Thoracic aorta (tissue), 2 donors: ENCODE data around the gene NAAA. TPM values are rescaled to one million over a fixed set of nuclear protein-coding genes. Genes with fewer than 3 reads are reported as not detected.
"Not testable (repeated sequence)": the region's sequence is repeated elsewhere in the genome, so short reads cannot be mapped to it uniquely, and the experiment has no call there.

Experiments used
- ATAC-seq: fragments of 150-250 bp; one replicate; pipeline ENCODE4 v1.8.0; 2017; ENCODE audit warnings: low read depth; ENCODE audit not compliant: insufficient number of reproducible peaks, low FRiP score
- DNase-seq: peaks from one replicate; pipeline ENCODE4 v3.0.0-alpha.2; 2020; ENCODE audit warnings: low spot score
- H3K27ac ChIP-seq, 2 donors: fragments of 200-600 bp; sonication (generic); 1 replicate in 1 of 2; 2 replicates in 1 of 2; pipeline ENCODE4 v1.5.1; 2016; ENCODE audit warnings: mild to moderate bottlenecking in 2 of 2, moderate library complexity in 2 of 2
- H3K27me3 ChIP-seq: fragments of 200-600 bp; sonication (generic); replicated peaks from 2 replicates; pipeline ENCODE4 v1.6.0; 2016; ENCODE audit warnings: mild to moderate bottlenecking; ENCODE audit not compliant: insufficient read depth
- H3K36me3 ChIP-seq: fragments of 200-600 bp; sonication (generic); one replicate; pipeline ENCODE4 v1.5.1; 2016
- H3K4me1 ChIP-seq, 2 donors: fragments of 200-600 bp; sonication (generic); 1 replicate in 1 of 2; 2 replicates in 1 of 2; pipeline versions ENCODE4 v1.5.1 to v1.6.0; 2016; ENCODE audit warnings: low read depth in 2 of 2, mild to moderate bottlenecking in 1 of 2; ENCODE audit not compliant: control insufficient read depth in 1 of 2
- H3K4me3 ChIP-seq: fragments of 200-600 bp; sonication (generic); 2 replicates; pipeline ENCODE4 v1.5.1; 2016; ENCODE audit warnings: mild to moderate bottlenecking
- H3K9me3 ChIP-seq: fragments of 200-600 bp; sonication (generic); 2 replicates; pipeline ENCODE4 v1.5.1; 2016
- total RNA-seq, 2 donors: library from RNA; depleted of rRNA; stranded (reverse); fragments of >200 nt; gene quantifications; one replicate each; pipeline versions ENCODE4 v1.1.0 to v1.2.3, GENCODE V29; 2016
- TF ChIP-seq, protein P1 (sequence below): fragments of 200-600 bp; sonication (generic); IDR thresholded peaks from one replicate; pipeline ENCODE4 v1.5.1; 2019; ENCODE audit warnings: antibody characterized with exemption

The NAAA gene
- total RNA-seq, 2 donors from 2014 or later = 142 to 152 TPM

- no peak overlapping the region for H3K27ac ChIP-seq
- H3K27me3 ChIP-seq = no peaks in the 10 kb centered on the region
- ATAC-seq (no peak), DNase-seq (no peak)
- H3K9me3 ChIP-seq = no peaks in the 10 kb centered on the region
- H3K4me1 ChIP-seq = no peaks in the 10 kb centered on the region
- no peak overlapping the region for H3K4me3 ChIP-seq
- H3K36me3 ChIP-seq = peaks cover 64% of the 10 kb centered on the region
- TF ChIP-seq, protein P1, sequence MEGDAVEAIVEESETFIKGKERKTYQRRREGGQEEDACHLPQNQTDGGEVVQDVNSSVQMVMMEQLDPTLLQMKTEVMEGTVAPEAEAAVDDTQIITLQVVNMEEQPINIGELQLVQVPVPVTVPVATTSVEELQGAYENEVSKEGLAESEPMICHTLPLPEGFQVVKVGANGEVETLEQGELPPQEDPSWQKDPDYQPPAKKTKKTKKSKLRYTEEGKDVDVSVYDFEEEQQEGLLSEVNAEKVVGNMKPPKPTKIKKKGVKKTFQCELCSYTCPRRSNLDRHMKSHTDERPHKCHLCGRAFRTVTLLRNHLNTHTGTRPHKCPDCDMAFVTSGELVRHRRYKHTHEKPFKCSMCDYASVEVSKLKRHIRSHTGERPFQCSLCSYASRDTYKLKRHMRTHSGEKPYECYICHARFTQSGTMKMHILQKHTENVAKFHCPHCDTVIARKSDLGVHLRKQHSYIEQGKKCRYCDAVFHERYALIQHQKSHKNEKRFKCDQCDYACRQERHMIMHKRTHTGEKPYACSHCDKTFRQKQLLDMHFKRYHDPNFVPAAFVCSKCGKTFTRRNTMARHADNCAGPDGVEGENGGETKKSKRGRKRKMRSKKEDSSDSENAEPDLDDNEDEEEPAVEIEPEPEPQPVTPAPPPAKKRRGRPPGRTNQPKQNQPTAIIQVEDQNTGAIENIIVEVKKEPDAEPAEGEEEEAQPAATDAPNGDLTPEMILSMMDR = no peak
These were observed 33.0 kb upstream of the NAAA start for GRCh38 chr4:75973766-75974165.

DNA sequence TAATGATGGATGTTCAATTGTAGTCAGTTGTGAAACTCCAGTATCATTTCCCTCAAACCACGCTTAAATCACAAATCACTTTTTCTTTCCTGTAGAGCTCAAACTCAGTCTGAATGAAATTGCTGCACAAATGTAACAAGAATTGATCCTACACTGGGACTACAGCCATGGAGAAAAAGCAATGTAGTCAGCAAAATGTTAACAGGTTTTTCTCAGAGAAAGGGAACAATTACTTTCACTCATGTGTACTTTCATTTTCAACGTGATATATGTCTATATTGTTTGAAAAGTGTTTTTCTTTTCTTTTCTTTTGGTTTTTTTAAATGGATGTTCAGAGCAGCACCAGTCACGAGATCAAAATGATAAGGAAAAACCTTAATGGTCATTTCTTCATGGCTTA lies 27.3 kb upstream of the NAAA start:
- no peaks in the 10 kb centered on the region for H3K27me3 ChIP-seq

DNA sequence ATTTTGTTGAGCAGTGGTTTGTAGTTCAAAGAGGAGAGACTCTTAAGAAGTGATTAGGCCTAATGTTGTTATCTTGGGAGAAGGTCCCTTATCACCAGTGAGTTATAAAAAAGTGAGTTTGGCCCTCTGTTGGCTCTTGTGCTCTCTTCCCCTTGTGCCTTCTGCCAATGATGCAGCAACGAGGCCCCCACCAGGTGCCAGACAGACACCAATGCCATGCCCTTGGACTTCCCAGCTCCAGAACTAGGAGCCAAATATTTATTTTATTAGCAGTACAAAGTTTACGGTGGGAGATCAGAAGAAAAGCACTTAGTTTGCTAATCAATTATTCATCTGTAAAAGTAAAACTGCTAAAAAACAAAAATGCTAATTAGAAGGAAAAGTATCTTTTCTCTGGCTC lies 22.7 kb upstream of the NAAA start:
- H3K9me3 ChIP-seq = no peaks in the 10 kb centered on the region
- no peaks in the 10 kb centered on the region for H3K27me3 ChIP-seq
- no peak overlapping the region for H3K27ac ChIP-seq
- H3K4me1 ChIP-seq = no peaks in the 10 kb centered on the region
- H3K36me3 ChIP-seq = peaks cover 71% of the 10 kb centered on the region
- ATAC-seq = no peak
- TF ChIP-seq, protein P1 = no peak
- no peak overlapping the region for H3K4me3 ChIP-seq
- DNase-seq = no peak

More for the DNA sequence above, 27.3 kb upstream of the NAAA start:
- Histone ChIP-seq H3K9me3 (no peaks in the 10 kb centered on the region), H3K4me3 (no peak overlapping the region), H3K4me1 (no peaks in the 10 kb centered on the region), H3K27ac (no peak overlapping the region), H3K36me3 (peaks cover 79% of the 10 kb centered on the region)
- DNase-seq (no peak), ATAC-seq (no peak)
- TF ChIP-seq, protein P1 = no peak

DNA sequence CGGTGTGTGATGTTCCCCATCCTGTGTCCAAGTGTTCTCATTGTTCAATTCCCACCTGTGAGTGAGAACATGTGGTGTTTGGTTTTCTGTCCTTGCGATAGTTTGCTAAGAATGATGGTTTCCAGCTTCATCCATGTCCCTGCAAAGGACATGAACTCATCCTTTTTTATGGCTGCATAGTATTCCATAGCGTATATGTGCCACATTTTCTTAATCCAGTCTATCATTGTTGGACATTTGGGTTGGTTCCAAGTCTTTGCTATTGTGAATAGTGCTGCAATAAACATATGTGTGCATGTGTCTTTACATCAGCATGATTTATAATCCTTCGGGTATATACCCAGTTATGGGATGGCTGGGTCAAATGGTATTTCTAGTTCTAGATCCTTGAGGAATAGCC lies 21.3 kb upstream of the NAAA start:
- not testable (repeated sequence) for H3K27ac ChIP-seq, H3K4me1 ChIP-seq, H3K27me3 ChIP-seq, DNase-seq, H3K9me3 ChIP-seq, H3K4me3 ChIP-seq, ATAC-seq
- H3K36me3 ChIP-seq = peaks cover 68% of the 10 kb centered on the region

- not testable (repeated sequence) for DNase-seq, ATAC-seq, H3K27ac ChIP-seq, H3K4me3 ChIP-seq, H3K9me3 ChIP-seq, H3K27me3 ChIP-seq, H3K4me1 ChIP-seq
- peaks cover 64% of the 10 kb centered on the region for H3K36me3 ChIP-seq
These were observed 17.7 kb upstream of the NAAA start for GRCh38 chr4:75958546-75958945.

GRCh38 chr4:75954811-75955210 lies 14.0 kb upstream of the NAAA start:
- H3K36me3 ChIP-seq = peaks cover 62% of the 10 kb centered on the region
- not testable (repeated sequence) for H3K9me3 ChIP-seq, DNase-seq, ATAC-seq, H3K4me3 ChIP-seq, H3K27ac ChIP-seq, H3K4me1 ChIP-seq, H3K27me3 ChIP-seq

DNA sequence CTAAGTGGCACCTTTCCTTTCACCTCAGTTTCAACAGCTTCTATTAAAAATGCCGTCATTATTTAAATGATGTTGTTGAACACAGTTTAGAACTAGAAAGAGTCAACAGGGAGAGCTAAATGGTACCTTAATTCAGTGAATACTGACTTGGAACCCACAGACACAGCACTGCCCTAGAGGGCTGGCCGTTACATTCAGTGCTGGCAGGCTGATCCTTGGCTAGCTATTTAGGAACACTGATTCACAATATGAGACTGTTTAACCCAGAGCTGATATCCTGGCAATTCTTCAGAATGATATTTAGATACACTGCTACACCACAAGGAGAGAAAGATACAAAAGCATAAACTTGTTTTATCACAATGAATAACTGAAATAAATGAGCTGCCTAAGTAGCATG lies 12.7 kb upstream of the NAAA start:
- Histone ChIP-seq H3K4me1 (no peaks in the 10 kb centered on the region), H3K36me3 (peaks cover 52% of the 10 kb centered on the region), H3K27ac (no peak overlapping the region), H3K27me3 (no peaks in the 10 kb centered on the region), H3K9me3 (no peaks in the 10 kb centered on the region), H3K4me3 (no peak overlapping the region)
- DNase-seq = no peak
- ATAC-seq = no peak
- TF ChIP-seq, protein P1 = no peak
